ENCODE results near the gene KBTBD13.
"Not testable (repeated sequence)": the region's sequence is repeated elsewhere in the genome, so short reads cannot be mapped to it uniquely, and the experiment has no call there.

Gene KBTBD13

GRCh38 chr15:65089206-65089824 is 12.8 kb downstream of the KBTBD13 start:
- DNase-seq (ENCODE audit: low spot score): no peak

- DNase-seq (ENCODE audit: low spot score): no peak
Measured at GRCh38 chr15:65091946-65092770, 15.6 kb downstream of the KBTBD13 start.

GRCh38 chr15:65092911-65093792 is 16.6 kb downstream of the KBTBD13 start:
- DNase-seq (ENCODE audit: low spot score): no peak

GRCh38 chr15:65093793-65094170 is 17.2 kb downstream of the KBTBD13 start:
- DNase-seq (ENCODE audit: low spot score): not testable (repeated sequence)

GRCh38 chr15:65094294-65094995 is 17.9 kb downstream of the KBTBD13 start:
- DNase-seq (ENCODE audit: low spot score): no peak

- DNase-seq (ENCODE audit: low spot score): no peak
Measured at GRCh38 chr15:65095011-65095746, 18.6 kb downstream of the KBTBD13 start.

GRCh38 chr15:65095747-65096104 is 19.2 kb downstream of the KBTBD13 start:
- no peak for DNase-seq (ENCODE audit: low spot score)

- DNase-seq (ENCODE audit: low spot score): no peak
Measured at GRCh38 chr15:65096481-65097385, 20.2 kb downstream of the KBTBD13 start.

- no peak for DNase-seq (ENCODE audit: low spot score)
Measured at GRCh38 chr15:65097651-65098263, 21.2 kb downstream of the KBTBD13 start.

GRCh38 chr15:65099336-65099735 is 22.8 kb downstream of the KBTBD13 start:
- no peak for DNase-seq (ENCODE audit: low spot score)

- not testable (repeated sequence) for DNase-seq (ENCODE audit: low spot score)
Measured at GRCh38 chr15:65099801-65100200, 23.3 kb downstream of the KBTBD13 start.

GRCh38 chr15:65100442-65100841 is 23.9 kb downstream of the KBTBD13 start:
- no peak for DNase-seq (ENCODE audit: low spot score)

- DNase-seq (ENCODE audit: low spot score): peak; percentile 68
Measured at GRCh38 chr15:65101411-65101890, 24.9 kb downstream of the KBTBD13 start.

GRCh38 chr15:65101891-65102708 is 25.6 kb downstream of the KBTBD13 start:
- DNase-seq (ENCODE audit: low spot score): no peak

GRCh38 chr15:65102912-65103311 is 26.4 kb downstream of the KBTBD13 start:
- no peak for DNase-seq (ENCODE audit: low spot score)

- DNase-seq (ENCODE audit: low spot score): no peak
Measured at GRCh38 chr15:65105038-65105437, 28.5 kb downstream of the KBTBD13 start.

GRCh38 chr15:65106011-65106590 is 29.6 kb downstream of the KBTBD13 start:
- DNase-seq (ENCODE audit: low spot score): no peak

- peak; percentile 41 for DNase-seq (ENCODE audit: low spot score)
Measured at GRCh38 chr15:65110676-65111292, 34.2 kb downstream of the KBTBD13 start.
